Measurements from ENCODE around the gene MEP1A.

The MEP1A gene

DNA sequence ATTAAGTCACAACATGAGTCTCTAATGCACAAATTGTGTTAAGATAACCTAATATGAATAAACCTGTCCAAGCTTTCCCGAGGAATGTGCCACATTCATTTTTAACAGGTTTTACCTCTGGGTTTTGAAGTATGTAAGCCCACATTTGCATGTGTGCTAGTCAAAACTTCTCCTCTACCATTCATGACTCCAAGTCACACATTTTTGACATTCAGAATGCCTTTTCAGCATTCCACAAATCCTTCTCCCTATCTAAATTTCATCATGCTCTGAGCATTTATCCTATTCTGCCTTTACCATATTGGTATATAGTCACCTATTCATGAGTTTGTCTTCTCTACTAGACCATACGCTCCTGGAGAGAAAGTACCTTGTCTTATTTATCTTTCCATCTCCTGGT is 72.0 kb downstream of the MEP1A start:
- TF ChIP-seq, protein P1, sequence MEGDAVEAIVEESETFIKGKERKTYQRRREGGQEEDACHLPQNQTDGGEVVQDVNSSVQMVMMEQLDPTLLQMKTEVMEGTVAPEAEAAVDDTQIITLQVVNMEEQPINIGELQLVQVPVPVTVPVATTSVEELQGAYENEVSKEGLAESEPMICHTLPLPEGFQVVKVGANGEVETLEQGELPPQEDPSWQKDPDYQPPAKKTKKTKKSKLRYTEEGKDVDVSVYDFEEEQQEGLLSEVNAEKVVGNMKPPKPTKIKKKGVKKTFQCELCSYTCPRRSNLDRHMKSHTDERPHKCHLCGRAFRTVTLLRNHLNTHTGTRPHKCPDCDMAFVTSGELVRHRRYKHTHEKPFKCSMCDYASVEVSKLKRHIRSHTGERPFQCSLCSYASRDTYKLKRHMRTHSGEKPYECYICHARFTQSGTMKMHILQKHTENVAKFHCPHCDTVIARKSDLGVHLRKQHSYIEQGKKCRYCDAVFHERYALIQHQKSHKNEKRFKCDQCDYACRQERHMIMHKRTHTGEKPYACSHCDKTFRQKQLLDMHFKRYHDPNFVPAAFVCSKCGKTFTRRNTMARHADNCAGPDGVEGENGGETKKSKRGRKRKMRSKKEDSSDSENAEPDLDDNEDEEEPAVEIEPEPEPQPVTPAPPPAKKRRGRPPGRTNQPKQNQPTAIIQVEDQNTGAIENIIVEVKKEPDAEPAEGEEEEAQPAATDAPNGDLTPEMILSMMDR (IDR thresholded peaks at IDR 0.05; ENCODE audit: insufficient read depth, low read length, missing control alignments), result no peak
- POLR2A ChIA-PET, result no interaction called here
- H3K4me3 ChIP-seq (ENCODE audit: low read depth, low read length), result no peak overlapping the region
- no peak for DNase-seq (ENCODE audit: low read depth, low spot score)
- CTCF ChIA-PET, result interaction anchor here (1.3 kb wide), 1 partner anchor 10 kb away, joined by 6 read pairs; no protein-coding TSS in a partner anchor

DNA sequence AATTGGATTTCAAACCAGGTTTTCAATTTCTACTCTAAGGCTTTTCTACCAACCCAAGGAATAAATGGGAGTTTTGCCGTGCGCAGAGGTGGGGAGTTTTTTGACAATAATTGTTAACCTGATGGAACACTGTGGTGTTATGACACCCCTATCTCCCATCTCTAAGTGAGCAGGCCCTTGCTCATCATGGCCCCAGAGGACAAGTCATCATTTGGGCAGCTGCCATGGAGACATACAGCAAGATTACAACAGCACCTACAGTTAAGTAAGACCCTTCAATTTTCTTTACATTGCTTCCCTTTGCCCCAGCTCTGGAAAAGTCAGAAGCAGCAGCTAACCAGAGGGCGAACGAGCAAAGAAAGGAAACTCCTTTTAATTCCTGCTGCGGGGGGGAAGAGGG is 74.2 kb downstream of the MEP1A start:
- TF ChIP-seq, protein P1 (IDR thresholded peaks at IDR 0.05; ENCODE audit: insufficient read depth, low read length, missing control alignments), result no peak
- POLR2A ChIA-PET, result no interaction called here
- DNase-seq (ENCODE audit: low read depth, low spot score), result no peak
- CTCF ChIA-PET, result no interaction called here
- no peak overlapping the region for H3K4me3 ChIP-seq (ENCODE audit: low read depth, low read length)

GRCh38 chr6:46876126-46876525 is 82.9 kb downstream of the MEP1A start:
- H3K4me3 ChIP-seq (ENCODE audit: low read depth, low read length), result no peak overlapping the region
- TF ChIP-seq, protein P1 (IDR thresholded peaks at IDR 0.05; ENCODE audit: insufficient read depth, low read length, missing control alignments), result no peak
- no peak for DNase-seq (ENCODE audit: low read depth, low spot score)
- POLR2A ChIA-PET, result no interaction called here
- CTCF ChIA-PET, result no interaction called here

DNA sequence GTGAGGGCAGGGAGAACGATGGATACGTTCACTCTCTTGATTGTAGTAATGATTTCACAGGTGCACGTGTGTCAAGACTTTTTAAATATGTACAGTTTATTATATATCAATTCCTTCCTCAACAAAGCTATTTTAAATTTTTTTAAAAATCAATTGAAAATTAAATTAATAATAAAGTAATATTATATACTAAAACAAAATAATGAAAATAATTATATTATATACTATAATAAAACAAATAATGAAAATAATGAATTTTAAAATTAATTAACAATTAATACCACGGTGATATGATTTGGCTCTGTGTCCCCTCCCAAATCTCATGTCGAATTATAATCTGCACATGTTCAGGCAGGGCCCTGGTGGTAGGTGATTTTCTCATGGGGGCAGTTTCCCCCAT is 85.8 kb downstream of the MEP1A start:
- CTCF ChIA-PET, result no interaction called here
- TF ChIP-seq, protein P1 (IDR thresholded peaks at IDR 0.05; ENCODE audit: insufficient read depth, low read length, missing control alignments), result no peak
- DNase-seq (ENCODE audit: low read depth, low spot score), result no peak
- no peak overlapping the region for H3K4me3 ChIP-seq (ENCODE audit: low read depth, low read length)
- POLR2A ChIA-PET, result no interaction called here

DNA sequence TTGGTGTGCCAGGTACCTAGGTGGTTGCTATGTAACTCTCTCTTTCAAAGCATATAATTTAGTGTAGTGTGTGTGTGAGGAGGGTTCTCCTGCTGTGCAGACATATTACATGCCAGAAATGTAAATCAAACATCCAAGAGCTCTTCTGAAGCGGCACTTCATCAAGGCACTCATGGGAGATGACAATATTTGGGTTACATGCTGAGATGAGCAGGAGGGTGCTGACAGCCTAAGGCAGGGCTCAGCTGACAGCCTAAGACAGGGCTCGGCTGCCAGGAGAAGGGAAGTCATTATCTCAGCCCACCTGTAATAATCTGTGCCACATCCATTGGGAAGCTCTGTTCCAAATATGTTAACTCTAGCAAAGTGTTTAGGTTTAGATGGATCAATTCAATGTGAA is 89.5 kb downstream of the MEP1A start:
- ChIA-PET CTCF (no interaction called here), POLR2A (no interaction called here)
- H3K4me3 ChIP-seq (ENCODE audit: low read depth, low read length), result no peak overlapping the region
- DNase-seq (ENCODE audit: low read depth, low spot score), result no peak
- TF ChIP-seq, protein P1 (IDR thresholded peaks at IDR 0.05; ENCODE audit: insufficient read depth, low read length, missing control alignments), result no peak

- TF ChIP-seq, protein P1 (IDR thresholded peaks at IDR 0.05; ENCODE audit: insufficient read depth, low read length, missing control alignments), result no peak
- DNase-seq (ENCODE audit: low read depth, low spot score), result no peak
- CTCF ChIA-PET, result no interaction called here
- POLR2A ChIA-PET, result no interaction called here
- no peak overlapping the region for H3K4me3 ChIP-seq (ENCODE audit: low read depth, low read length)
These were observed 94.8 kb downstream of the MEP1A start for GRCh38 chr6:46888031-46888430.
